SU-DHL-6 (cell line): ENCODE data around the gene TMEM108.

Experiments
- H2AFZ ChIP-seq: fragments of 200-600 bp; sonication (generic); 2 replicates; pipeline ENCODE4 v1.6.1; 2014; ENCODE audit warnings: low read depth, mild to moderate bottlenecking, moderate library complexity, mixed read lengths, antibody characterized with exemption, low read length; ENCODE audit not compliant: severe bottlenecking
- H3F3A ChIP-seq: fragments of 200-600 bp; shearing (Covaris generic); 2 replicates; pipeline ENCODE4 v1.6.0; 2016; ENCODE audit warnings: antibody characterized with exemption, mild to moderate bottlenecking; ENCODE audit not compliant: insufficient read depth
- H3K27ac ChIP-seq: fragments of 200-600 bp; sonication (generic); 2 replicates; pipeline ENCODE4 v1.5.1; 2016; ENCODE audit warnings: low read depth, mild to moderate bottlenecking, low read length, moderate library complexity, mixed read lengths
- H3K27me3 ChIP-seq: fragments of 200-600 bp; sonication (generic), shearing (Covaris generic); 2 replicates; pipeline ENCODE4 v1.6.0; 2014; ENCODE audit warnings: mild to moderate bottlenecking, low read length
- H3K36me3 ChIP-seq: fragments of 200-600 bp; sonication (generic); 2 replicates; pipeline ENCODE4 v1.6.1; 2014; ENCODE audit warnings: mild to moderate bottlenecking, low read length, mixed read lengths
- H3K4me2 ChIP-seq: fragments of 300-600, 200-600 bp; shearing (Covaris generic), sonication (generic); 2 replicates; pipeline ENCODE4 v1.6.0; 2014; ENCODE audit warnings: low read length, low read depth, mild to moderate bottlenecking; ENCODE audit not compliant: poor library complexity, severe bottlenecking
- H3K4me3 ChIP-seq: fragments of 200-600 bp; sonication (generic); 2 replicates; pipeline ENCODE4 v1.5.1; 2014; ENCODE audit warnings: antibody characterized with exemption, low read length, mild to moderate bottlenecking, mixed read lengths; ENCODE audit not compliant: insufficient read depth, poor library complexity, severe bottlenecking
- H3K79me2 ChIP-seq: fragments of 200-600 bp; sonication (generic); 2 replicates; pipeline ENCODE4 v1.6.1; 2014; ENCODE audit warnings: mild to moderate bottlenecking, low read length, moderate library complexity; ENCODE audit not compliant: insufficient read depth
- H3K9ac ChIP-seq: fragments of 200-600 bp; sonication (generic); 2 replicates; pipeline ENCODE4 v1.7.0; 2014; ENCODE audit warnings: mild to moderate bottlenecking, low read length
- H3K9me2 ChIP-seq: fragments of 200-600 bp; sonication (generic); replicated peaks from 2 replicates; pipeline ENCODE4 v1.6.1; 2014; ENCODE audit warnings: low read length; ENCODE audit not compliant: insufficient read depth
- H3K9me3 ChIP-seq: fragments of 200-600 bp; sonication (generic); 2 replicates; pipeline ENCODE4 v1.6.1; 2014; ENCODE audit warnings: low read length, mixed read lengths; ENCODE audit not compliant: insufficient read depth
- H4K20me1 ChIP-seq: fragments of 200-600 bp; sonication (generic); 2 replicates; pipeline ENCODE4 v1.6.1; 2014; ENCODE audit warnings: low read depth, mild to moderate bottlenecking, antibody characterized with exemption, low read length, moderate library complexity, mixed read lengths
- EZH2phosphoT487 ChIP-seq: fragments of 200-600 bp; sonication (generic), shearing (Covaris generic); conservative IDR thresholded peaks from 2 replicates; pipeline ENCODE4 v1.6.1; 2018; ENCODE audit warnings: mild to moderate bottlenecking, antibody characterized with exemption, low read length, moderate library complexity, mixed read lengths
- TF ChIP-seq, protein P1 (sequence below): fragments of 200-600 bp; sonication (generic); IDR thresholded peaks from one replicate; pipeline ENCODE4 v1.5.1; 2017; ENCODE audit warnings: antibody characterized with exemption, mild to moderate bottlenecking, low read length, moderate library complexity; ENCODE audit not compliant: insufficient read depth, poor library complexity, severe bottlenecking

The TMEM108 gene

DNA sequence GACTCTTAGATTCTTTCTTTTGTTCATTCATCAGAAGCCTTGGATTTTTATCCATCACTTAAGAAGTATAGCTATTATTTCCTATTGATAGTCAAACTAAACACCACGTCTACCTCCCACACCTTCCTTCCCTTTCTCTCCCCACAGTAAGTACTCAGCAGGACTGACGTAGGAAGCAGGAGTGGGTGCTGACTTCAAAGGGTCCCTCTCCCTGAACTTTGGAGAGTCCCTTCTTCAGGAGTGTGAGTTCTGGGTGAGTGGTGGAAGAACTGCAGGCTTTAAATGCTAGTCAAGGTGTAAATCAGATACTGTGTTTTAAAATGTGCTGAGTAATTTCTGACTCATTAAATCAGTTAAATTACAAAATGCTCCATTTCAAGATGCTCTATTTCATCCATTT, 235.2 kb downstream of the TMEM108 start:
- Histone ChIP-seq H3K9ac (no peak overlapping the region), H2AFZ (no peak overlapping the region), H3K79me2 (no peaks in the 10 kb centered on the region), H3K9me3 (no peaks in the 10 kb centered on the region), H3K27me3 (no peaks in the 10 kb centered on the region), H4K20me1 (no peaks in the 10 kb centered on the region), H3K36me3 (no peaks in the 10 kb centered on the region), H3K27ac (no peak overlapping the region), H3K9me2 (no peaks in the 10 kb centered on the region), H3K4me2 (no peak overlapping the region), H3F3A (no peaks in the 10 kb centered on the region), H3K4me3 (no peak overlapping the region)
- TF ChIP-seq EZH2phosphoT487, result no peak
- TF ChIP-seq, protein P1, sequence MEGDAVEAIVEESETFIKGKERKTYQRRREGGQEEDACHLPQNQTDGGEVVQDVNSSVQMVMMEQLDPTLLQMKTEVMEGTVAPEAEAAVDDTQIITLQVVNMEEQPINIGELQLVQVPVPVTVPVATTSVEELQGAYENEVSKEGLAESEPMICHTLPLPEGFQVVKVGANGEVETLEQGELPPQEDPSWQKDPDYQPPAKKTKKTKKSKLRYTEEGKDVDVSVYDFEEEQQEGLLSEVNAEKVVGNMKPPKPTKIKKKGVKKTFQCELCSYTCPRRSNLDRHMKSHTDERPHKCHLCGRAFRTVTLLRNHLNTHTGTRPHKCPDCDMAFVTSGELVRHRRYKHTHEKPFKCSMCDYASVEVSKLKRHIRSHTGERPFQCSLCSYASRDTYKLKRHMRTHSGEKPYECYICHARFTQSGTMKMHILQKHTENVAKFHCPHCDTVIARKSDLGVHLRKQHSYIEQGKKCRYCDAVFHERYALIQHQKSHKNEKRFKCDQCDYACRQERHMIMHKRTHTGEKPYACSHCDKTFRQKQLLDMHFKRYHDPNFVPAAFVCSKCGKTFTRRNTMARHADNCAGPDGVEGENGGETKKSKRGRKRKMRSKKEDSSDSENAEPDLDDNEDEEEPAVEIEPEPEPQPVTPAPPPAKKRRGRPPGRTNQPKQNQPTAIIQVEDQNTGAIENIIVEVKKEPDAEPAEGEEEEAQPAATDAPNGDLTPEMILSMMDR, result no peak

DNA sequence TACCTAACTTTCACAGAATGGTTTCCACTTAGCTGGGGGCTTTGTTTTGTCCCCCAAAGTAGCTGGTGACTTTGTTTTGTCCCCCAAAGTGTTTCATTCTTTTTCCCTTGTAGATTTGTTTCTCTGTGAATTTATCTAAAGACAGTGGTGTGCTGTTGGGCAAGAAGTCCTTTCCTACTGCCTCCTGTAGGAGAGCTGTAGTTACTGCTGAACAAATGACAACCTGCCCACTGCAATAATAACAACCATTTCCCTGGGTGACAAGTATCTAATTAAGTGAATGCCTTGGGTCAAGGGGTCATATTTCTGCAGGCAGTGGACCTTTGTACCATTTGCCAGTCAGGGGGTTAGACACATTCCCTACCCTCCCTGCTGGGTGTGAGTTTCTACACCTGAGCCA, 236.3 kb downstream of the TMEM108 start:
- H3K9ac ChIP-seq, result no peak overlapping the region
- TF ChIP-seq, protein P1, result no peak
- TF ChIP-seq EZH2phosphoT487, result no peak
- no peaks in the 10 kb centered on the region for H3K27me3 ChIP-seq
- H3K9me2 ChIP-seq, result no peaks in the 10 kb centered on the region
- H3K36me3 ChIP-seq, result no peaks in the 10 kb centered on the region
- H3K4me2 ChIP-seq, result no peak overlapping the region
- H3K27ac ChIP-seq, result no peak overlapping the region
- H3K4me3 ChIP-seq, result no peak overlapping the region
- H3K79me2 ChIP-seq, result no peaks in the 10 kb centered on the region
- no peaks in the 10 kb centered on the region for H3F3A ChIP-seq
- H2AFZ ChIP-seq, result no peak overlapping the region
- H4K20me1 ChIP-seq, result no peaks in the 10 kb centered on the region
- no peaks in the 10 kb centered on the region for H3K9me3 ChIP-seq

DNA sequence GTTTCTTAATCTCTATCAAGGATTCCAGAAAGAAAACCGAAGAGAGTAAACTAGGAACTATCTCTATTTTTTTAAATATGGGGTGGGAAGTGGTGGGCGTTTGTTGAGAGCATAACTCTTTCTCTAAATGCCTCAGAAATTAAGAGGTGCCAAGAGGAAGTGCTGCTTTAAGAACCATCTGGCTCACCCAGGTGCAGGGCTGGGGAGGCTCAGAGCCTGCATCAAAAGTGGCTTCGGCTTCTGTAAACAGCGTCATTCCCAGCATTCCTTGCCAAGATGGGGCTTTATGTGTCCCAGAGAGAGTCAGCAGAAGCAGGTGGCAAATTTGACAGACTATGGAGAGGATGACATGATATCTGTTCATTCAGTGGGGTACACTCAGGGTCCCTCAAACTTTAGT, 238.4 kb downstream of the TMEM108 start:
- Histone ChIP-seq H3K79me2 (no peaks in the 10 kb centered on the region), H3K9me3 (no peaks in the 10 kb centered on the region), H3F3A (no peaks in the 10 kb centered on the region), H3K4me2 (no peak overlapping the region), H3K27me3 (no peaks in the 10 kb centered on the region), H3K27ac (no peak overlapping the region), H3K36me3 (no peaks in the 10 kb centered on the region), H2AFZ (no peak overlapping the region), H3K4me3 (no peak overlapping the region), H4K20me1 (no peaks in the 10 kb centered on the region), H3K9ac (no peak overlapping the region), H3K9me2 (no peaks in the 10 kb centered on the region)
- TF ChIP-seq, protein P1, result no peak
- TF ChIP-seq EZH2phosphoT487, result no peak

DNA sequence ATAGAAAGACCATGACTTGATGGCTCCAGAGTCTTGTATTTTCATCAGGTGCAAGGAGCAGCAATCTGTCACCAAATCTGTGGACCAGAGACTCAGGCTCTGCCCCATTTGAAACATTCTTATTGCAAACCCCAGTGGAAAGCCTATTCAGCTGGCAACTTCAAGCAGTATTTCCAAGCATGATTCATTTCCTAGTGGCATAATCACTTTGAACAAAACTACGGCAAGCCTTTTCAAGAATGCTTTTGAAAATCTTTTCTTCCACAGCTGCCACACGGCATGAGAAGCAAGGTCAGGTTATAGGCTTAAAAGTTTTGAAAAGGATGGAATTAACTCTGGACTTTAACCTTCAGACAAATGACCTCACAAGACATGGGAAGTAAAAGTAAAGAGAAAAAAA, 239.6 kb downstream of the TMEM108 start:
- no peaks in the 10 kb centered on the region for H3K9me2 ChIP-seq
- H3K27me3 ChIP-seq, result no peaks in the 10 kb centered on the region
- H3K79me2 ChIP-seq, result no peaks in the 10 kb centered on the region
- H3K36me3 ChIP-seq, result no peaks in the 10 kb centered on the region
- no peaks in the 10 kb centered on the region for H3F3A ChIP-seq
- TF ChIP-seq EZH2phosphoT487, result no peak
- TF ChIP-seq, protein P1, result no peak
- no peaks in the 10 kb centered on the region for H3K9me3 ChIP-seq
- H4K20me1 ChIP-seq, result no peaks in the 10 kb centered on the region
- no peak overlapping the region for H2AFZ ChIP-seq
- H3K4me2 ChIP-seq, result no peak overlapping the region
- no peak overlapping the region for H3K27ac ChIP-seq
- H3K9ac ChIP-seq, result no peak overlapping the region
- no peak overlapping the region for H3K4me3 ChIP-seq
